ENCODE data around the gene CHD6. TPM values are rescaled to one million over a fixed set of nuclear protein-coding genes. Genes with fewer than 3 reads are reported as not detected.

The CHD6 gene
- total and polyA plus RNA-seq, 2 of the 13 experiments (the other 11 are each of a cell fraction or from before 2014, with no cell fraction given) = 14.4 to 52.0 TPM

DNA sequence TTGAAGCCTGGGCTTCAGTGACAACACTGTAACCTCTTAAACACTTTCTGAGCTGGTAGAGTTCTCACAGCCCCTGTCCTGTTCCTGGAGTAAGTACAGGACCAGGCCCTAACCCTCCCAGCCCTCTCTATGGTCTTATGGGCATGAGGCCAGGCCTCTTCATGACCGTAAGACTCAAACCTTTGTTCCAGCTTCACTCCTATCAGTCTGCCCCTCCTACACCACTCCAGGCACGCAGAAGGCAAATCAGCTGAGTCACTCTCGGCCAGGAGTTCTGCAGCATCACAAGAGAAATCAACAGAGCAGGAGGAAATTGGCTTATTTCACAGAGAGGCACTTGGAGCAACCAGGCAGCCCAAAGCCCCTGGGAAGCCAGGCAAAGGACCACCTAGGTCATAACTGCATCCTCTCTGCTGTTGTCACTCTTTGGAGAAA, 25.3 kb upstream of the CHD6 start (continued):
- TF ChIP-seq ARID2 (CRISPR knock-in tag; IDR thresholded peaks at IDR 0.05; ENCODE audit: borderline replicate concordance) = no peak
- TF ChIP-seq CBFB (CRISPR knock-in tag; IDR thresholded peaks at IDR 0.05) = 0 out of 2 replicates have a peak, but pooled peaks have one; percentile 22
- no peak for TF ChIP-seq NR0B2 (CRISPR knock-in tag; IDR thresholded peaks at IDR 0.05)
- TF ChIP-seq, protein P1, sequence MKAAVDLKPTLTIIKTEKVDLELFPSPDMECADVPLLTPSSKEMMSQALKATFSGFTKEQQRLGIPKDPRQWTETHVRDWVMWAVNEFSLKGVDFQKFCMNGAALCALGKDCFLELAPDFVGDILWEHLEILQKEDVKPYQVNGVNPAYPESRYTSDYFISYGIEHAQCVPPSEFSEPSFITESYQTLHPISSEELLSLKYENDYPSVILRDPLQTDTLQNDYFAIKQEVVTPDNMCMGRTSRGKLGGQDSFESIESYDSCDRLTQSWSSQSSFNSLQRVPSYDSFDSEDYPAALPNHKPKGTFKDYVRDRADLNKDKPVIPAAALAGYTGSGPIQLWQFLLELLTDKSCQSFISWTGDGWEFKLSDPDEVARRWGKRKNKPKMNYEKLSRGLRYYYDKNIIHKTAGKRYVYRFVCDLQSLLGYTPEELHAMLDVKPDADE (CRISPR knock-in tag; IDR thresholded peaks at IDR 0.05) = no peak
- peak; percentile 45; the same call in 1 of the 2 replicates for TF ChIP-seq ZNF598 (CRISPR knock-in tag; IDR thresholded peaks at IDR 0.05; ENCODE audit: borderline replicate concordance)
- TF ChIP-seq THRA (CRISPR knock-in tag; IDR thresholded peaks at IDR 0.05; ENCODE audit: borderline replicate concordance) = no peak
- peak; percentile 64; the same call in 1 of the 2 replicates for TF ChIP-seq CBX5 (CRISPR knock-in tag; IDR thresholded peaks at IDR 0.05; ENCODE audit: borderline replicate concordance)
- TF ChIP-seq DNMT3B (CRISPR knock-in tag; conservative IDR thresholded peaks at IDR 0.05) = 0 out of 2 replicates have a peak, but pooled peaks have one; percentile 72
- peak; percentile 89 to 99 for TF ChIP-seq MAFK (conservative IDR thresholded peaks at IDR 0.05 in 1 of 2, IDR thresholded peaks at IDR 0.05 in 1 of 2; ENCODE audit: low read length in 2 of 2)
- TF ChIP-seq NKX3-1 (CRISPR knock-in tag; IDR thresholded peaks at IDR 0.05) = no peak
- TF ChIP-seq, protein P2, sequence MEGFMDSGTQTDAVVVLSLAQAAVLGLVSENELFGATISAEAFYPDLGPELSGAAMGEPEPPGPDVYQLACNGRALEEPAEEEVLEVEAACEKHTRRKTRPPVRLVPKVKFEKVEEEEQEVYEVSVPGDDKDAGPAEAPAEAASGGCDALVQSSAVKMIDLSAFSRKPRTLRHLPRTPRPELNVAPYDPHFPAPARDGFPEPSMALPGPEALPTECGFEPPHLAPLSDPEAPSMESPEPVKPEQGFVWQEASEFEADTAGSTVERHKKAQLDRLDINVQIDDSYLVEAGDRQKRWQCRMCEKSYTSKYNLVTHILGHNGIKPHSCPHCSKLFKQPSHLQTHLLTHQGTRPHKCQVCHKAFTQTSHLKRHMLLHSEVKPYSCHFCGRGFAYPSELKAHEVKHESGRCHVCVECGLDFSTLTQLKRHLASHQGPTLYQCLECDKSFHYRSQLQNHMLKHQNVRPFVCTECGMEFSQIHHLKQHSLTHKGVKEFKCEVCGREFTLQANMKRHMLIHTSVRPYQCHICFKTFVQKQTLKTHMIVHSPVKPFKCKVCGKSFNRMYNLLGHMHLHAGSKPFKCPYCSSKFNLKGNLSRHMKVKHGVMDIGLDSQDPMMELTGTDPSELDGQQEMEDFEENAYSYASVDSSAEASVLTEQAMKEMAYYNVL (CRISPR knock-in tag; IDR thresholded peaks at IDR 0.05; ENCODE audit: borderline replicate concordance) = no peak
- TF ChIP-seq, protein P3, sequence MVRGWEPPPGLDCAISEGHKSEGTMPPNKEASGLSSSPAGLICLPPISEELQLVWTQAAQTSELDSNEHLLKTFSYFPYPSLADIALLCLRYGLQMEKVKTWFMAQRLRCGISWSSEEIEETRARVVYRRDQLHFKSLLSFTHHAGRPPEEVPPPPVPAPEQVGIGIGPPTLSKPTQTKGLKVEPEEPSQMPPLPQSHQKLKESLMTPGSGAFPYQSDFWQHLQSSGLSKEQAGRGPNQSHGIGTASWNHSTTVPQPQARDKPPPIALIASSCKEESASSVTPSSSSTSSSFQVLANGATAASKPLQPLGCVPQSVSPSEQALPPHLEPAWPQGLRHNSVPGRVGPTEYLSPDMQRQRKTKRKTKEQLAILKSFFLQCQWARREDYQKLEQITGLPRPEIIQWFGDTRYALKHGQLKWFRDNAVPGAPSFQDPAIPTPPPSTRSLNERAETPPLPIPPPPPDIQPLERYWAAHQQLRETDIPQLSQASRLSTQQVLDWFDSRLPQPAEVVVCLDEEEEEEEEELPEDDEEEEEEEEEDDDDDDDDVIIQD (CRISPR knock-in tag; IDR thresholded peaks at IDR 0.05; ENCODE audit: low read depth) = peak; percentile 59; the same call in 1 of the 2 replicates
- TF ChIP-seq PHF5A (CRISPR knock-in tag; IDR thresholded peaks at IDR 0.05; ENCODE audit: low read depth, unreplicated experiment) = peak; percentile 41
- TF ChIP-seq ZMYM2 (CRISPR knock-in tag; IDR thresholded peaks at IDR 0.05) = no peak
- TF ChIP-seq GMEB1 (CRISPR knock-in tag; IDR thresholded peaks at IDR 0.05; ENCODE audit: borderline replicate concordance) = 0 out of 2 replicates have a peak, but pooled peaks have one; percentile 17
- 0 out of 2 replicates have a peak, but pooled peaks have one; percentile 28 for TF ChIP-seq AKAP8 (CRISPR knock-in tag; IDR thresholded peaks at IDR 0.05)
- 0 out of 2 replicates have a peak, but pooled peaks have one; percentile 50 for TF ChIP-seq ZSCAN9 (CRISPR knock-in tag; IDR thresholded peaks at IDR 0.05; ENCODE audit: borderline replicate concordance)

All from HepG2 (cell line).